HG02840 (cell line): ENCODE results near the gene ETV6.
A peak's percentile ranks its signal among the peaks of the same experiment; 100 is the strongest.

ENCODE experiments used
- ATAC-seq: cut with Tn5 transposase; IDR thresholded peaks from one replicate; pipeline ENCODE4 v1.9.1; 2021; ENCODE audit warnings: mild to moderate bottlenecking, moderate library complexity, moderate number of reproducible peaks; ENCODE audit not compliant: unreplicated experiment, low FRiP score

Gene ETV6

GRCh38 chr12:11712491-11712890 lies 63.0 kb downstream of the ETV6 start:
- ATAC-seq: no peak

DNA sequence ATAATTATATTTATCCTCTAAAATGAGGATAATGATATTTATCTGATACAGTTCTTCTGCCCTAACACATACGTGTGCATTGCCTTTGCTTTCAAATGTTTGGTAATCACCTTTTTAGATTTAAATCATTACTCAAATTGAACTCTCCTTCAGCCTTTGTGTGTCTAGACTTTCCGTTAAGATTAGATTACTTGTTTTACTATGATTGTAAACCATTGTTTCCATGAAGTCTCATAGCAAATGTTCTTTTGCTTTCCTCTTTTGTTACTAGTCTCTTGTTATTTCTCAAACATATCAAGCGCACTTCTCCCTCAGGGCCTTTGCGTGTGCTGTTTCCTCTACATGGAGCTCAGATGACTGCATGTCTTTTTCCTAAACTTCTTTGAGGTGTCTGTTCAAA lies 63.7 kb downstream of the ETV6 start:
- ATAC-seq: no peak

DNA sequence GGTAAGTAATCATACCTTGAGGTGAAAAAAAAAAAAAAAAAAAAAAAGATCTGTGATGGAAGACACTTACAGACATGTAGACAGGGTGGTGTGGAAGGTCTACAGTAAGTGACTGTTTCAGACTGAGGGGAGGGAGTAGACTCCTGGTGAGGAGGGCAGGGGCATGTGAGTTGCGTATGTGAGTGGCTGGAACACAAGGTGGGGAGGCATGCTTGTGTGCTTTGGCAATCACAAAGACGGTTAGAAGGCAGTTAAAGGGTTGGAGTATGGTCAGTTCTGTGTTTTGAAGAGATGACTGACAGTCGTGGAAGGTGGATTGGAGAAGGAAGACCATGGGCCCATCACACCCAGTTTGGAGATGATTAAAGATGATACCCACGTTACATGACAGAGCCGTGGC lies 65.2 kb downstream of the ETV6 start:
- no peak for ATAC-seq

- no peak for ATAC-seq
These were observed 66.1 kb downstream of the ETV6 start for GRCh38 chr12:11715621-11716020.

DNA sequence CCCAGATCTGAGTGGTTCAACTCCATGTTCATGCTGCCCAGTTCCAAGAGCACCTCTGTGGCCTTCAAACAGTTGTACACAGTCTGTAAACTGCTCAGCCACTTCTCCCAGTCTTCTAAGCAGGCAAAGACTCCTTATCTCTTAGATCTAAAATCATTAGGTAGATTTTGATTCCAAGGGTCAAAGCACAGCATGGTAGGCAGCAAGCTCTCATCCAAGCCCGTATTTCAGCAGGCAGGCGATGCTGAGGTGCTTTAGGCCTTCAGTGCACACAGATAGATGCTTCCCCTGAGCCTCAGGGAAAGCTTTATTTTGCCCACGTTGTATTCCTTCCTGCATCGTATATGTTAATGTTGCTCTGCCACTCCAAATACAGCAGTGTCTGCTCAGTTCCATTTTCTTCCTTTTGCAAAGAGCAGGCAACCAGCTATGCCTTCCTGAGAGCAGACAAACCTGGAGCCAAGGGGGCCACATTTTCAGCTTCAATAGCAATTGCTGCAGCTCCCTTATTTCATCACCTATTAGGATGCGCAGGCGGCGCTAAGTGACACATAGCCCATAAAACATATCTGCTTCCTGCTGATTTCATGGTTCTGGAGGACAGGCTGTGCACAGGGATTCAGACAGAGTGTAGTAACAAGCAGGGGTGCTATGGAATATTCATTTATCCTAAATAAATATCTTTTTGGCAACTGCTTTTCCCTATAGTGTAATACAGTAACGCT lies 67.5 kb downstream of the ETV6 start:
- ATAC-seq: no peak

GRCh38 chr12:11717519-11717961 lies 68.1 kb downstream of the ETV6 start:
- ATAC-seq: no peak

DNA sequence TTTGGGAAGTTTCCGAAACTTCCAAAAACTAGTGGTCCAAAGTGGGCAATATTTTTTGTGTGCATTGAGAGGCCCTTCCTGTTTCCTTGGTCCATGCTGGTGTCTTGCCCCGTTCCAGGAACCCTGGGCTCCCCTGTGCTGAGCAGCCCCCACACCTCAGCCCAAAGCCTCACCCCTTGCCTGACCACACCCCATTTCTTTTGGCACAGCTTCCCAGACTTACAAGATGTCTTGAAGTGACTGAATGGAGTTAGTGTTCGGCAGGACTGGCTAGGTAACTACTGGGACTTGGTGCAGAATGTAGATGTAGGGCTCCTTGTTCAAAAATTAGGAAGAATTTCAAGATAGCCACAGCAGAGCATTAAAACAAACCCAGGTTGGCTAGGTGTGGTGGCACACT lies 68.6 kb downstream of the ETV6 start:
- ATAC-seq: no peak

DNA sequence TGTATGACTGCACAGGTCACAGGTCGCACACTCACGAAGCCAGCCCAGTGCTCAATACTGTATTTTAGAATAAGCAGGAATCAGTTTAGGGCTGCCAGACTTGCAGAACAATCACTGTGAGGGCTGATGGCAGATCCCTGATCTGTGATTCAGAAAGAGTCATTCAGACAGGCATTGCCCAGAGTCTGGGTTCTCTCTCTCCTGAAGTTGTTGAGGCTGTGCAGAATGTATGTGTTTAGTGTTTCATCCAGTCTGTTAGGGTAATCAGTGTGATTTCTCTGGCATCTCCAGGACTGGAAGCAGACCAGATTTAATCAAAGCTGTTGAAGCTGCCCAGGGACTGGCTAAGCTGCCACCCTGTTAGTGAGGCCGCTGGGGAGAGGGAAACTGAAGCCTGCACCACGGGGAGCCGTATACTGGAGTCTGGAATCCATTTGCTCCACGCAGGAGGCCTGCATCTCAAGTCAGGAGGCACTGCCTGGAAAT lies 69.3 kb downstream of the ETV6 start:
- no peak for ATAC-seq

DNA sequence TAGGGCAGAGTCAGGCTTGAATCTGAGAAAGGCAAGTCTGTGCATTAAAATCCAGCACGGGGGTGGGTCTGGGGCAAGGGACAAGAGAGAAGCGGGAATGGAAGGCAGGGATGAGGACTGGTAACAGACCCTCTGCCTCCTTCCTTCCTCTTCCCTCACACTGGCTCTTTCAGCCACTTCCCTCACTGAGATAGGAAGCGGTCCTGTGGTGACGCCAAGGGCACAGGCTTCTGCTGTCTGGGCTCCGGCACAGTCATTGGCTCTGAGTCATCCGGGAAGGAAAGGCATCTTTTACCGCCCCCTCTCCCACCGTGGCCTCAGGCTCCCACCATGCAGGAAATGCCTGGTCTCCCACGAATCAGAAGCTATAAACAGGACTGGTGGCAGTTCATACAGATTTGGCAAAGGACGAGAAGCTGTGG lies 70.2 kb downstream of the ETV6 start:
- ATAC-seq: no peak

DNA sequence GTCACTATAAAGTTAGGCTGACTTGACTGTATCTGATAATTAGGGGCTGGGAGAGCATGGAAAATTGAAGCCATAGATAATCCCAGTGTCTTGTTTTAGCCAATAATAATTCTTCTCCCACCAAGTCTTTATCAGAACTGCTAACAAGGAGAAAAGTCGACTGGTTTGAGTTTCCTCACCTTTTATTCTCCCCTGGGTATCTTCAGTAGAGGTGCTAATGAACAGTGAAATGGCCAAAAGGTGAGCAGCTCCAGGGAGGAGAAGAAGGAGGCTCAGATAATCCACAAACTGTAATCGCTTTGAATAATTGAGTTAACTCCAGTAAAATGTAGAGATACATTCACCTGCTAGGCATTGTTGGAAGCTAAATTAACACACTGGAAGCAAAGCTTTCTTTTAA lies 72.6 kb downstream of the ETV6 start:
- ATAC-seq: no peak

- ATAC-seq: no peak
These were observed 73.2 kb downstream of the ETV6 start for GRCh38 chr12:11722578-11723138.

DNA sequence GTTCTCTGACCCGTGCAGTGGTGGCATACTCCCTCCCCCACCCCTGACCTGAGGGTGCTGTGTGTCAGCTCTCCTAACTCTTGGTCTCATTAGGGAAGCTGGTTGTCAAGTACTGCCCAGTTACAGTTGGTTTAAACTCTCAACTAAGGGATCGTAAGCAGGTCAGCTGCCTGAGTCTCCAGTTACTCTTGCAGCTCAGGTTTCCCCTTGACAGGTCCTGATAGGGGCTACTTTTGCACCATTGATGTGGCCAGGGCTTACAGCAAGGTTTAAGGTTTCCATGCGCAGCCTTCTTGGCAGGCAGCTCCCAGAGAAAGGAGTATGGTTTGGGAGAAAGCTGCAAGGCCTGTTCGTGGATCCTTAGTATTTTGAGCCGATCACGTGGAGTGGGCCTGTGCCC lies 74.5 kb downstream of the ETV6 start:
- no peak for ATAC-seq

GRCh38 chr12:11724888-11725311 lies 75.4 kb downstream of the ETV6 start:
- ATAC-seq: no peak

- ATAC-seq: no peak
These were observed 76.2 kb downstream of the ETV6 start for GRCh38 chr12:11725686-11726085.

DNA sequence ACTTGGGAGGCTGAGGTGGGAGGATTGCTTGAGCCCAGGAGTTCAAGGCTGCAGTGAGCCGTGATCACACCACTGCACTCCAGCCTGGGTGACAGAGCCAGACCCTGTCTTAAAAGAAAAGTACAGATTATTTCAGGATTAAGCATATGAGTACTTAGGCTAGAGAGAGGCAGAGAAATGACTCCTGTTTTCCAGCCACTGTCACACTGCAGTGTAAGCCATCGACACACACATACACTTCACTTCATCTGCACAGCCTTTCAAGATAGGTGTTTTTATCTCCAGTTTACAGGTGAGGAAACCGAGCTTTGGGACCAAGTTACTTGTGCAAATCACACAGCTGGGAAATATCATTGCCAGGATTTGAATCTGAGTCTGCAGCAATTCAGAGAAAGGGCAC lies 77.2 kb downstream of the ETV6 start:
- no peak for ATAC-seq

GRCh38 chr12:11727133-11727664 lies 77.7 kb downstream of the ETV6 start:
- no peak for ATAC-seq

- ATAC-seq: no peak
These were observed 78.8 kb downstream of the ETV6 start for GRCh38 chr12:11728154-11728755.

DNA sequence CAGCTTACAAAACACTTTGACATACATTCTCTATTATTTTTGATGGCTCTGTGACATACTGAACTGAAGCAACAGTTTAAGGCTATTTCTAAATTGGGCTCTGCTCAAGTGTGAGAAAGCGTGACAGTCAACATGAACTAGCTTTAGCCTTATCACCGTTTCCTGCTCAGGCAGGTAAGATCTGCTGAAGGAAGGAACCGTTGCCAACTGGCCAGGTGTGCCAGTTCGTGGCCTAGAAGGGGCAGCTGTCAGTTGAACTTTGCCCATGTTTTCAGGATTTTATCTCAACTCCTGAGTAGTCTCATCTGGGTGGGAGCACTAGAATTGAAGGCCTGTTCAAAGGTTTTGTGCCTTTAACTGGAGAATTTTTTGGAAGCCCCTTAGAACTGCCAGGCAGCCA lies 79.5 kb downstream of the ETV6 start:
- ATAC-seq: no peak

DNA sequence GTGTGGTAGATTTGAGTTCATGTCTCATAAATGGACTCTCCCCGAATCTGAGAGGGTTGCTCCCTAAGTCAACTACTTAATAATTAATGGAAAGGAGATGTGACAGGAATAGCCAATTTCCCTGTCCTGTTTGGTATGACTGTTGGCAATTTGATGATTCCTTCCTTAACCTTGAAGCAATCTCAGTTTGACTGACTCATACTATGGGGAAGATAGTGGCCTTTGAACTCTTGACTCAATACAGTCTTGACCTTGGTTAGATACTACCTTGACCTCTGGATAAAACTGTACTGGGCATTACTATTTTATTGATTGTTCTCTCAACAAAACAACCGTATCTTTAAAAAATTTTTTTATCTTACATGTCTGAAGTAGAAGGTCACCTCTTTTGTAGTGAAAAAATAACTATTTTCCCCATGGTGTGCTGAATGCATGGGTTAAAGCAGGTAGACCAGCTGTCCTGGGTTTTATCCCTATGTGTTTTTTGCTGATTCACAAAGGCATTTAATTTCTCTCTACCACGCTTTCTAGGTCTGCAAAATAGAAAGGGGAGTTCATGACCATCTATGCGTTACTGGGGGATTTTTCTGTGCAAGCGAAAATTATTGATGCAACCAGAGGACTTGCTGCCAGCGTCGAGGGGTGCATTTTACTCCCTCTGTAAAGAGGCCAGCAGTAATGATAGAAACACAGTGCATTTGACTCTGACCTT lies 80.1 kb downstream of the ETV6 start:
- no peak for ATAC-seq

- ATAC-seq: peak; percentile 39
These were observed 81.0 kb downstream of the ETV6 start for GRCh38 chr12:11730299-11731041.
